ENCODE measurements around the gene AGXT.

Gene AGXT

GRCh38 chr2:240925191-240925567, 56.6 kb downstream of the AGXT start:
- no peak for DNase-seq (ENCODE audit: low read depth in 4 of 4, low spot score in 1 of 4)

- no peak for DNase-seq (ENCODE audit: low read depth in 4 of 4, low spot score in 1 of 4)
Measured at GRCh38 chr2:240925568-240926515, 57.2 kb downstream of the AGXT start.

- DNase-seq (ENCODE audit: low read depth in 4 of 4, low spot score in 1 of 4) = no peak
Measured at GRCh38 chr2:240926516-240927389, 58.1 kb downstream of the AGXT start.

DNA sequence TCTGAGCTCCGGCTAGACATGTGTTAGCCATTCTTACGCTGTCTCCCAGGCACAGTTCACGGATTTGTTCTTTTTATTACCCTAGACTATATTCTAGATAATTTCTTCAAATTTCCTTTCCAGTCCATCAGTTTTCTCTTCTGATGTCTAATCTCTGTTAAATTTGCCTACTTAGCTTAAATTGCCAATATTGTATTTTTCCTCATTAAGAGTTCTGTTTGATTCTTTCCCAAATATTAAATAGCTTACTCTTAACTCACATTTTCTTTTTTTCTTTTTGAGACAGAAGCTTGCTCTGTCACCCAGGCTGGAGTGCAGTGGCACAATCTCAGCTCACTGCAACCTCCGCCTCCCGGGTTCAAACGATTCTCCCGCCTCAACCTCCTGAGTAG, 58.8 kb downstream of the AGXT start:
- no peak for DNase-seq (ENCODE audit: low read depth in 4 of 4, low spot score in 1 of 4)

DNA sequence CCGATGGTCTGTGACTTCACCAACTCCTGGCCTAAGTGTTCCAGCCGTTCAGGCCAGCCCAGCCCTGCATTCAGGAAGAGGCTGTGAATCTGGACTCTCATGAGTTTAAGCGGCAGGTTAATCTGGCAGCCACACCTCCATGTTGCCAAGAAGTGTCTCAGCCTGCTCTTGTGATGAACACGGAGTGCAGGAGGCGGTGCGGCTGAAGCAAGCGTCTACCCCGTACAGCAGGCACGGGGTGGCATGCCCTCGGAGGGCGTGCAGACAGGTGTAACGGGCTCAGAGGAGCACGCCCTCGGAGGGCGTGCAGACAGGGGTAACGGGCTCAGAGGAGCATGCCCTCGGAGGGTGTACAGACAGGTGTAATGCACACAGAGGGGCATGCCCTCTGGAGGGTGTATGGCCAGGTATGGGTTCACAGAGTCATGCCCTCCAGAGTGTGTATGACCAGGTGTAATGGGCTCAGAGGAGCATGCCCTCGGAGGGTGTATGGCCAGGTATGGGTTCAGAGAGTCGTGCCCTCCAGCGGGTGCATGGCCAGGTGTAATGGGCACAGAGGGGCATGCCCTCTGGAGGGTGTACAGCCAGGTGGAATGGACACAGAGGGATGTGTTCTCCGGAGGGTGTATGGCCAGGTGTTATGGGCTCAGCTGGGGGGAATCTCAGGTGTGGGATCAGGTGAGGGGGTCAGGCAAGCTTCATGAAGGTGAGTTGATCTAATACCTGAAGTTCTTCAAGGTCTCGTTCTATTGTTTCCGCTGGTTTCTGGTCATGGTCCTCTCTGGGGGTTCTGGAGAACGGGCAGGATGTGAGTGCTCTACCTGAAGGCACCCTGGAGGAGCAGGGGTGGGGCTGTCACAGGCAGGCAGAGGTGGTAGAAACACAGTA, 60.1 kb downstream of the AGXT start:
- no peak for DNase-seq (ENCODE audit: low read depth in 4 of 4, low spot score in 1 of 4)

DNA sequence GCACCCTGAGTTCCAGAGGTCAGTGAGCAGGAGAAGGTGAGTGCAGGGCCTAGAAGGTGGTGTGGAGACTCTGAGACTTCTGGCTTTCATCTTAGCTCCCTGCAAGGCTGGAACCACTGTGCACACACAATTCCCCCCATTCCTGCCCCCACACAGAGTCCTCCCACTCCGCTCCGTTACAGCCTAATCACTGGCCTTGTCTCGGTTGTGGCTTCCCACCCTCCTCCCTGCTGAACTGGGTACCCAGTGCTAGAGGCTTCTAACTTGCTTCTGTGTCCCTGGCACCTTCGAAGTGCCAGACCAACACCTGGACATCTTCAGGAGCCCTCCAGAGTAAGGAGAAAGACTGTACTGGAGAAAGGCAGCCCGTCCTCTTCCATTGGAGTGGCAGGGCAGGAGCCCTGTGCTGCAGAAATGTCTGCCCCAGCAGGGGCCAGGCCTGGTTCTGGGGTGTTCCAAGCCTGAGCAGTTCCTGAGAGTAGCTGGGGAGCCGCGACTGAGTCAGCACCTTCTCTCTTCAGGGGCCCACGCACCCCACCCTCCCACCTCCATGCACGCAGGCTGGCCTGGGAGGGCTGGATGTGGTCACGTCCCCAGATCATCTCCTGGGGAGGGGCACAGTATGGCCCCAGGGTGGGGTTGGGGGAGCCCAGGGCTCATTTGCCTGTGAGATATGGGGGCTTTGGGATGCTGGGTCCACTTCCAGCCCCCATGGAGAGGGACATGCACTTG, 60.9 kb downstream of the AGXT start:
- no peak for DNase-seq (ENCODE audit: low read depth in 4 of 4, low spot score in 1 of 4)

Data from stimulated activated CD4-positive, alpha-beta T cell treated with anti-CD3 and anti-CD28 coated beads, Interleukin-1b, Interleukin-23, amount 100 ng/mL, for 24 hours (primary cell).